T-helper 1 cell treated with Interleukin-12 subunit alpha and Interleukin-12 subunit beta and Interleukin-4 antibody, amounts not matched to agents 30 ng/mL and 1 ng/mL, for 36 hours (primary cell): ENCODE results near the gene ZEB1. TPM values are rescaled to one million over a fixed set of nuclear protein-coding genes. Genes with fewer than 3 reads are reported as not detected.
"Not testable (repeated sequence)": the region's sequence is repeated elsewhere in the genome, so short reads cannot be mapped to it uniquely, and the experiment has no call there.

ENCODE experiments used
- intact Hi-C: fragments of 100-400 bp; cut with micrococcal nuclease; formaldehyde crosslinking; loops from one replicate; pipeline ENCODE4 v1.15.1; 2024
- total RNA-seq: library from RNA; stranded (reverse); gene quantifications from 2 replicates; pipeline ENCODE4 v1.2.3, GENCODE V29; 2022

The ZEB1 gene
- total RNA-seq, 1 donor from 2014 or later: 72.0 TPM

- intact Hi-C loops: no loop called here
Observed at GRCh38 chr10:31362023-31362641, 43.1 kb downstream of the ZEB1 start.

GRCh38 chr10:31363696-31364095 lies 44.7 kb downstream of the ZEB1 start:
- intact Hi-C loops: not testable (repeated sequence)

GRCh38 chr10:31364238-31364637 lies 45.2 kb downstream of the ZEB1 start:
- intact Hi-C loops: not testable (repeated sequence)

- intact Hi-C loops: no loop called here
Observed at GRCh38 chr10:31366703-31367102, 47.7 kb downstream of the ZEB1 start.

GRCh38 chr10:31368724-31369123 lies 49.7 kb downstream of the ZEB1 start:
- intact Hi-C loops: no loop called here

GRCh38 chr10:31372439-31372838 lies 53.4 kb downstream of the ZEB1 start:
- intact Hi-C loops: no loop called here

- intact Hi-C loops: no loop called here
Observed at GRCh38 chr10:31374146-31374696, 55.2 kb downstream of the ZEB1 start.

GRCh38 chr10:31381171-31381570 lies 62.2 kb downstream of the ZEB1 start:
- intact Hi-C loops: loop anchor here (10.0 kb wide), 1 partner anchor 424 kb away; no protein-coding TSS in a partner anchor

- intact Hi-C loops: loop anchor here (10.0 kb wide), 1 partner anchor 423 kb away; no protein-coding TSS in a partner anchor
Observed at GRCh38 chr10:31381766-31382316, 62.8 kb downstream of the ZEB1 start.

- intact Hi-C loops: loop anchor here (10.0 kb wide), 1 partner anchor 421 kb away; no protein-coding TSS in a partner anchor
Observed at GRCh38 chr10:31383810-31384588, 65.0 kb downstream of the ZEB1 start.

- intact Hi-C loops: loop anchor here (10.0 kb wide), 1 partner anchor 420 kb away; no protein-coding TSS in a partner anchor
Observed at GRCh38 chr10:31384589-31384949, 65.6 kb downstream of the ZEB1 start.

- intact Hi-C loops: no loop called here
Observed at GRCh38 chr10:31390804-31391203, 71.8 kb downstream of the ZEB1 start.

GRCh38 chr10:31393844-31394243 lies 74.8 kb downstream of the ZEB1 start:
- intact Hi-C loops: no loop called here

GRCh38 chr10:31395695-31396094 lies 76.7 kb downstream of the ZEB1 start:
- intact Hi-C loops: no loop called here

- intact Hi-C loops: no loop called here
Observed at GRCh38 chr10:31396376-31396775, 77.4 kb downstream of the ZEB1 start.

GRCh38 chr10:31397852-31398251 lies 78.8 kb downstream of the ZEB1 start:
- intact Hi-C loops: no loop called here

GRCh38 chr10:31399171-31399570 lies 80.2 kb downstream of the ZEB1 start:
- intact Hi-C loops: no loop called here

GRCh38 chr10:31399631-31400030 lies 80.6 kb downstream of the ZEB1 start:
- intact Hi-C loops: loop anchor here (10.0 kb wide), 1 partner anchor 615 kb away; no protein-coding TSS in a partner anchor

GRCh38 chr10:31401287-31401686 lies 82.3 kb downstream of the ZEB1 start:
- intact Hi-C loops: loop anchor here (10.0 kb wide), 1 partner anchor 616 kb away; no protein-coding TSS in a partner anchor

- intact Hi-C loops: loop anchor here (10.0 kb wide), 1 partner anchor 620 kb away; no protein-coding TSS in a partner anchor
Observed at GRCh38 chr10:31404640-31405039, 85.6 kb downstream of the ZEB1 start.

GRCh38 chr10:31405829-31406228 lies 86.8 kb downstream of the ZEB1 start:
- intact Hi-C loops: loop anchor here (10.0 kb wide), 1 partner anchor 621 kb away; no protein-coding TSS in a partner anchor

- intact Hi-C loops: not testable (repeated sequence)
Observed at GRCh38 chr10:31412397-31412796, 93.4 kb downstream of the ZEB1 start.
